Liver (tissue), 9 donors: ENCODE measurements around the gene RBKS. TPM values are rescaled to one million over a fixed set of nuclear protein-coding genes. Genes with fewer than 3 reads are reported as not detected.

Experiments used
- DNase-seq: peaks from one replicate; pipeline ENCODE4 v3.0.0-alpha.2; 2017; ENCODE audit warnings: low spot score
- H3K27ac ChIP-seq, 2 donors: one replicate each; pipeline ENCODE4 v1.7.0; 2013; ENCODE audit warnings: inconsistent platforms in 2 of 2, low read length in 2 of 2, control low read depth in 1 of 2, low read depth in 1 of 2, mild to moderate bottlenecking in 1 of 2
- H3K27me3 ChIP-seq, 4 donors: one replicate each; pipeline versions ENCODE4 v1.6.1 to v1.7.0; 2013; ENCODE audit warnings: low read length in 3 of 4, inconsistent platforms in 1 of 4, mild to moderate bottlenecking in 1 of 4, moderate library complexity in 1 of 4; ENCODE audit not compliant: control insufficient read depth in 4 of 4, insufficient read depth in 4 of 4
- H3K36me3 ChIP-seq, 4 donors: one replicate each; pipeline versions ENCODE4 v1.6.1 to v1.7.0; 2013; ENCODE audit warnings: low read length in 3 of 4, mild to moderate bottlenecking in 3 of 4, low read depth in 1 of 4, moderate library complexity in 1 of 4; ENCODE audit not compliant: control insufficient read depth in 4 of 4, insufficient read depth in 3 of 4
- H3K4me1 ChIP-seq, 4 donors: one replicate each; pipeline versions ENCODE4 v1.6.1 to v1.7.0; 2013; ENCODE audit warnings: low read length in 3 of 4, mild to moderate bottlenecking in 3 of 4, moderate library complexity in 1 of 4; ENCODE audit not compliant: control insufficient read depth in 4 of 4, insufficient read depth in 4 of 4
- H3K4me3 ChIP-seq, 3 donors: one replicate each; pipeline versions ENCODE4 v1.6.1 to v1.7.0; 2013; ENCODE audit warnings: low read length in 3 of 3, control low read depth in 1 of 3, low read depth in 1 of 3, mild to moderate bottlenecking in 1 of 3
- H3K9ac ChIP-seq, 2 donors: one replicate each; pipeline ENCODE4 v1.7.0; 2013; ENCODE audit warnings: low read length in 2 of 2, mild to moderate bottlenecking in 2 of 2, moderate library complexity in 2 of 2, control low read depth in 1 of 2, low read depth in 1 of 2
- H3K9me3 ChIP-seq, 4 donors: one replicate each; pipeline versions ENCODE4 v1.6.1 to v1.7.0; 2013; ENCODE audit warnings: low read length in 3 of 4; ENCODE audit not compliant: control insufficient read depth in 4 of 4
- EGR1 ChIP-seq, 2 donors: IDR thresholded peaks; 2 replicates each; pipeline ENCODE4 v1.6.1; 2016 to 2018; ENCODE audit warnings: antibody characterized with exemption in 2 of 2, low read depth in 2 of 2
- FOXA1 ChIP-seq: IDR thresholded peaks from 2 replicates; pipeline ENCODE4 v1.6.1; 2016; ENCODE audit warnings: antibody characterized with exemption
- FOXA2 ChIP-seq: IDR thresholded peaks from 2 replicates; pipeline ENCODE4 v1.6.1; 2016; ENCODE audit warnings: antibody characterized with exemption
- GABPA ChIP-seq, 2 donors: IDR thresholded peaks in 1 of 2; conservative IDR thresholded peaks in 1 of 2; 2 replicates each; pipeline ENCODE4 v1.6.1; 2016; ENCODE audit warnings: antibody characterized with exemption in 2 of 2, mild to moderate bottlenecking in 1 of 2, moderate library complexity in 1 of 2
- JUND ChIP-seq, 2 donors: IDR thresholded peaks; 2 replicates each; pipeline ENCODE4 v1.6.1; 2016; ENCODE audit warnings: antibody characterized with exemption in 2 of 2
- SP1 ChIP-seq: IDR thresholded peaks from 2 replicates; pipeline ENCODE4 v1.6.1; 2018; ENCODE audit warnings: antibody characterized with exemption, mild to moderate bottlenecking
- TAF1 ChIP-seq: conservative IDR thresholded peaks from 2 replicates; pipeline ENCODE4 v1.6.1; 2016; ENCODE audit warnings: antibody characterized with exemption, mild to moderate bottlenecking
- YY1 ChIP-seq: IDR thresholded peaks from 2 replicates; pipeline ENCODE4 v1.6.1; 2016; ENCODE audit warnings: antibody characterized with exemption, mild to moderate bottlenecking
- ZBTB33 ChIP-seq: IDR thresholded peaks from 2 replicates; pipeline ENCODE4 v1.6.1; 2016; ENCODE audit warnings: antibody characterized with exemption
- WGBS: extraction: QIAGEN DNeasy Blood & Tissue Kit; methylation state at CpG from one replicate; pipeline ENCODE4 v1.1.7; 2013; 5-methylcytosine and 5-hydroxymethylcytosine counted together
- polyA plus RNA-seq, 2 donors: library from polyadenylated mRNA; stranded (reverse) in 1 of 2; unstranded in 1 of 2; fragments of 200-250 nt in 1 of 2; fragments of >200 nt in 1 of 2; fragmentation: Nextera tagmentation in 1 of 2; extraction: Ambion mirVana in 1 of 2; gene quantifications; one replicate each; pipeline versions ENCODE4 v1.2.1 to v1.2.3, GENCODE V29; 2013 to 2015
- total RNA-seq, 2 donors: library from RNA; depleted of rRNA; stranded (reverse); fragments of >200 nt; gene quantifications; one replicate each; pipeline ENCODE4 v1.2.3, GENCODE V29; 2014
- TF ChIP-seq, protein P1 (sequence below): IDR thresholded peaks from 2 replicates; pipeline ENCODE4 v1.6.1; 2016; ENCODE audit warnings: antibody characterized with exemption
- TF ChIP-seq, protein P2 (sequence below): IDR thresholded peaks from 2 replicates; pipeline ENCODE4 v1.6.1; 2016; ENCODE audit warnings: antibody characterized with exemption, mild to moderate bottlenecking
- TF ChIP-seq, protein P3 (sequence below): fragments of 150-350 bp; IDR thresholded peaks from 2 replicates; pipeline ENCODE4 v1.5.1; 2017; ENCODE audit warnings: improper control_type of control experiment, low read depth, low read length; ENCODE audit not compliant: missing input control
- donor health status: healthy.
- donor health status: healthy.
- donor health status: healthy.
- donor health status: healthy.
- donor health status: healthy.

RBKS gene
- total and polyA plus RNA-seq, 4 donors, result 6.3 to 18.8 (median 15.2) TPM

GRCh38 chr2:27875089-27875881 lies 14.9 kb downstream of the RBKS start:
- H3K27ac ChIP-seq, result no peak overlapping the region
- peaks cover 0 to 4% (median under 1%) of the 10 kb centered on the region in 4 donors for H3K36me3 ChIP-seq
- TF ChIP-seq, protein P1, sequence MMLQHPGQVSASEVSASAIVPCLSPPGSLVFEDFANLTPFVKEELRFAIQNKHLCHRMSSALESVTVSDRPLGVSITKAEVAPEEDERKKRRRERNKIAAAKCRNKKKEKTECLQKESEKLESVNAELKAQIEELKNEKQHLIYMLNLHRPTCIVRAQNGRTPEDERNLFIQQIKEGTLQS, result no peak
- TF ChIP-seq, protein P2, sequence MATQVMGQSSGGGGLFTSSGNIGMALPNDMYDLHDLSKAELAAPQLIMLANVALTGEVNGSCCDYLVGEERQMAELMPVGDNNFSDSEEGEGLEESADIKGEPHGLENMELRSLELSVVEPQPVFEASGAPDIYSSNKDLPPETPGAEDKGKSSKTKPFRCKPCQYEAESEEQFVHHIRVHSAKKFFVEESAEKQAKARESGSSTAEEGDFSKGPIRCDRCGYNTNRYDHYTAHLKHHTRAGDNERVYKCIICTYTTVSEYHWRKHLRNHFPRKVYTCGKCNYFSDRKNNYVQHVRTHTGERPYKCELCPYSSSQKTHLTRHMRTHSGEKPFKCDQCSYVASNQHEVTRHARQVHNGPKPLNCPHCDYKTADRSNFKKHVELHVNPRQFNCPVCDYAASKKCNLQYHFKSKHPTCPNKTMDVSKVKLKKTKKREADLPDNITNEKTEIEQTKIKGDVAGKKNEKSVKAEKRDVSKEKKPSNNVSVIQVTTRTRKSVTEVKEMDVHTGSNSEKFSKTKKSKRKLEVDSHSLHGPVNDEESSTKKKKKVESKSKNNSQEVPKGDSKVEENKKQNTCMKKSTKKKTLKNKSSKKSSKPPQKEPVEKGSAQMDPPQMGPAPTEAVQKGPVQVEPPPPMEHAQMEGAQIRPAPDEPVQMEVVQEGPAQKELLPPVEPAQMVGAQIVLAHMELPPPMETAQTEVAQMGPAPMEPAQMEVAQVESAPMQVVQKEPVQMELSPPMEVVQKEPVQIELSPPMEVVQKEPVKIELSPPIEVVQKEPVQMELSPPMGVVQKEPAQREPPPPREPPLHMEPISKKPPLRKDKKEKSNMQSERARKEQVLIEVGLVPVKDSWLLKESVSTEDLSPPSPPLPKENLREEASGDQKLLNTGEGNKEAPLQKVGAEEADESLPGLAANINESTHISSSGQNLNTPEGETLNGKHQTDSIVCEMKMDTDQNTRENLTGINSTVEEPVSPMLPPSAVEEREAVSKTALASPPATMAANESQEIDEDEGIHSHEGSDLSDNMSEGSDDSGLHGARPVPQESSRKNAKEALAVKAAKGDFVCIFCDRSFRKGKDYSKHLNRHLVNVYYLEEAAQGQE, result no peak
- TF ChIP-seq JUND (IDR thresholded peaks at IDR 0.05) (no peak), TAF1 (no peak), FOXA2 (no peak), SP1 (no peak), FOXA1 (no peak), EGR1 (IDR thresholded peaks at IDR 0.05; ENCODE audit: low read depth in 2 of 2) (no peak)
- TF ChIP-seq, protein P3, sequence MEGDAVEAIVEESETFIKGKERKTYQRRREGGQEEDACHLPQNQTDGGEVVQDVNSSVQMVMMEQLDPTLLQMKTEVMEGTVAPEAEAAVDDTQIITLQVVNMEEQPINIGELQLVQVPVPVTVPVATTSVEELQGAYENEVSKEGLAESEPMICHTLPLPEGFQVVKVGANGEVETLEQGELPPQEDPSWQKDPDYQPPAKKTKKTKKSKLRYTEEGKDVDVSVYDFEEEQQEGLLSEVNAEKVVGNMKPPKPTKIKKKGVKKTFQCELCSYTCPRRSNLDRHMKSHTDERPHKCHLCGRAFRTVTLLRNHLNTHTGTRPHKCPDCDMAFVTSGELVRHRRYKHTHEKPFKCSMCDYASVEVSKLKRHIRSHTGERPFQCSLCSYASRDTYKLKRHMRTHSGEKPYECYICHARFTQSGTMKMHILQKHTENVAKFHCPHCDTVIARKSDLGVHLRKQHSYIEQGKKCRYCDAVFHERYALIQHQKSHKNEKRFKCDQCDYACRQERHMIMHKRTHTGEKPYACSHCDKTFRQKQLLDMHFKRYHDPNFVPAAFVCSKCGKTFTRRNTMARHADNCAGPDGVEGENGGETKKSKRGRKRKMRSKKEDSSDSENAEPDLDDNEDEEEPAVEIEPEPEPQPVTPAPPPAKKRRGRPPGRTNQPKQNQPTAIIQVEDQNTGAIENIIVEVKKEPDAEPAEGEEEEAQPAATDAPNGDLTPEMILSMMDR, result no peak
- peaks cover 0 to 7% (median 0%) of the 10 kb centered on the region in 4 donors for H3K9me3 ChIP-seq
- H3K9ac ChIP-seq, result no peak overlapping the region
- WGBS, result 78% methylated on average over 9 of the region's 9 CpGs
- H3K4me1 ChIP-seq, result no peaks in the 10 kb centered on the region
- DNase-seq, result no peak
- no peaks in the 10 kb centered on the region for H3K27me3 ChIP-seq
- no peak overlapping the region for H3K4me3 ChIP-seq

DNA sequence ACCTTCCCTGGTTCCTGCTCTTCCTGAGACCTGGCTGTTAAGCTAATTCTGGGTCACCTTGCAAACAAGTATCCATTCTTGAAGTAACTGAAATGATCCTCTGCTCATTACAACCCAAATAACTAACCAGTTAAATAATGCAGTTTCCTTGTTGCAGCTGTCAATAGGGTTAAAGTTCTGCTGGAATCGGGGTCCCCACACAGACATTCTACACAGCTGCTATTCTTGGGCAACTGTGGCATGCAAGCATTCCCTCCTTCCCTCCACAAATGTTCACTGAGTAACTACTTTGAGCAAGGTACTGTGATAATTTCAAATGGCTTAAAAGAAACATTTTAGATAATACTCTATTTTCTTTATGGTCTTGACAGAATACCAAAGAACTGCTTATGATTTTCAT lies 17.1 kb downstream of the RBKS start:
- peaks cover 0 to 10% (median 2%) of the 10 kb centered on the region in 4 donors for H3K36me3 ChIP-seq
- DNase-seq, result no peak
- H3K9ac ChIP-seq, result no peak overlapping the region
- H3K27ac ChIP-seq, result no peak overlapping the region
- H3K27me3 ChIP-seq, result no peaks in the 10 kb centered on the region
- H3K4me3 ChIP-seq, result no peak overlapping the region
- TF ChIP-seq, protein P3, result no peak
- TF ChIP-seq ZBTB33 (no peak), EGR1 (IDR thresholded peaks at IDR 0.05; ENCODE audit: low read depth in 2 of 2) (no peak), YY1 (no peak), GABPA (IDR thresholded peaks at IDR 0.05 in 1 of 2, conservative IDR thresholded peaks at IDR 0.05 in 1 of 2) (no peak)
- 54% methylated on average over 1 of the region's 1 CpG for WGBS
- peaks cover 0 to 7% (median 0%) of the 10 kb centered on the region in 4 donors for H3K9me3 ChIP-seq
- H3K4me1 ChIP-seq, result no peaks in the 10 kb centered on the region
